Panc1 (cell line): ENCODE data around the gene COPRS.

ENCODE experiments used
- TCF7L2 ChIP-seq: IDR thresholded peaks from 2 replicates; pipeline ENCODE4 v1.6.1; 2011; ENCODE audit warnings: mild to moderate bottlenecking, low read depth, low read length, inconsistent platforms
- TF ChIP-seq, protein P1 (sequence below): fragments of 450-650 bp; IDR thresholded peaks from 2 replicates; pipeline ENCODE4 v1.5.1; 2017; ENCODE audit warnings: mild to moderate bottlenecking

DNA sequence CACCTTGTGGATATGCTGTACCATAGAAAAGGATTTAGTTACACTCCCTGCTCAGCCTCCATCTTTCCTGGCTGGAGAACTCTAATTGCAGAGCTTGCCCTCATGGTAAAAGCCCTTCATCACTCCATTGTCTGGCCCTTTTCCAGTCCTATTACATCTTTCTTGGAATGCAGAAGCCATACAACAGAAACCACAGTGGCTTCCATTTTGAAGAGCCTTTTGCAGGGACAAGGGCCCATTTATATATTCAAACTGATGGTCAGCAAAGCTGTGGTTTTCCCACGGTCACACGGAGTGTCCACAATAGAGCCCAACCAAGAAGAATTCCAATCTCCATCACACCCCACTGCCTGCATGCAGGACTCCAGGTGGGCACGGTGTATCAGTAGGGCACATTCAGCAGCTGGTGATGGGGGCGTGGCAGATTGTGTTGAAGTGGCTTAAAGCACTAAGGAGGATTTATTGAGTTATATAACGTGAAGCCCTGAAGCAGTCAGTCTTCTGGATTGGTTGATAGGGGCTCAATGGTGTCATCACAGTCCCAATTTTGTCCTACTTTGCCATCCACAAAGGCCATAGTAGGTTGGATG, 20.3 kb downstream of the COPRS start:
- no peak for TF ChIP-seq TCF7L2
- TF ChIP-seq, protein P1, sequence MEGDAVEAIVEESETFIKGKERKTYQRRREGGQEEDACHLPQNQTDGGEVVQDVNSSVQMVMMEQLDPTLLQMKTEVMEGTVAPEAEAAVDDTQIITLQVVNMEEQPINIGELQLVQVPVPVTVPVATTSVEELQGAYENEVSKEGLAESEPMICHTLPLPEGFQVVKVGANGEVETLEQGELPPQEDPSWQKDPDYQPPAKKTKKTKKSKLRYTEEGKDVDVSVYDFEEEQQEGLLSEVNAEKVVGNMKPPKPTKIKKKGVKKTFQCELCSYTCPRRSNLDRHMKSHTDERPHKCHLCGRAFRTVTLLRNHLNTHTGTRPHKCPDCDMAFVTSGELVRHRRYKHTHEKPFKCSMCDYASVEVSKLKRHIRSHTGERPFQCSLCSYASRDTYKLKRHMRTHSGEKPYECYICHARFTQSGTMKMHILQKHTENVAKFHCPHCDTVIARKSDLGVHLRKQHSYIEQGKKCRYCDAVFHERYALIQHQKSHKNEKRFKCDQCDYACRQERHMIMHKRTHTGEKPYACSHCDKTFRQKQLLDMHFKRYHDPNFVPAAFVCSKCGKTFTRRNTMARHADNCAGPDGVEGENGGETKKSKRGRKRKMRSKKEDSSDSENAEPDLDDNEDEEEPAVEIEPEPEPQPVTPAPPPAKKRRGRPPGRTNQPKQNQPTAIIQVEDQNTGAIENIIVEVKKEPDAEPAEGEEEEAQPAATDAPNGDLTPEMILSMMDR, result no peak
